GM19025 (cell line): ENCODE data around the gene GP9.
"Not testable (repeated sequence)": the region's sequence is repeated elsewhere in the genome, so short reads cannot be mapped to it uniquely, and the experiment has no call there.

Experiments used
- ATAC-seq: cut with Tn5 transposase; IDR thresholded peaks from one replicate; pipeline ENCODE4 v1.9.1; 2021; ENCODE audit warnings: mild to moderate bottlenecking, low read depth, moderate library complexity; ENCODE audit not compliant: unreplicated experiment

Gene GP9

DNA sequence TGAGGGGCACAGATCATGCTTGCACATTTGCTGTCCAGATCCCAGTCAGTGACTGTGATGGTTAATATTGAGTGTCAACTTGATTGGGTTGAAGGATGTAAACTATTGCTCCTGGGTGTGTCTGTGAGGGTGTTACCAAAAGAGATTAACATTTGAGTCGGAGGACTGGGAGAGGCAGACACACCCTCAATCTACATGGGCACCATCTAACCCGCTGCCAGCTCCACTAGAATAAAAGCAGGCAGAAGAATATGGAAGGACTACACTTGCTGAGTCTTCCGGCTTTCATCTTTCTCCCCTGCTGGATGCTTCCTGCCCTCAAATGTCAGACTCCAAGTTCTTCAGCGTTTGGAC, 5.1 kb downstream of the GP9 start:
- ATAC-seq = no peak

DNA sequence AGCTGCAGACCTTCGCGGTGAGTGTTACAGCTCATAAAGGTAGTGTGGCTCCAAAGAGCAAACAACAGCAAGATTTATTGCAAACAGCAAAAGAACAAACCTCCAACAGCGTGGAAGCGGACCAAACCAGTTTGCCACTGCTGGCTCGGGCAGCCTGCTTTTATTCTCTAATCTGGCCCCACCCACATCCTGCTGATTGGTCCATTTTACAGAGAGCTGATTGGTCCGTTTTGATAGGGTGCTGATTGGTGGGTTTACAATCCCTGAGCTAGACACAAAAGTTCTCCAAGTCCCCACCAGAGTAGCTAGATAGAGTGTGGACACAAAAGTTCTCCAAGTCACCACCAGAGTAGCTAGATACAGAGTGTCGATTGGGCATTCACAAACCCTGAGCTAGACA, 7.1 kb downstream of the GP9 start:
- ATAC-seq = not testable (repeated sequence)

DNA sequence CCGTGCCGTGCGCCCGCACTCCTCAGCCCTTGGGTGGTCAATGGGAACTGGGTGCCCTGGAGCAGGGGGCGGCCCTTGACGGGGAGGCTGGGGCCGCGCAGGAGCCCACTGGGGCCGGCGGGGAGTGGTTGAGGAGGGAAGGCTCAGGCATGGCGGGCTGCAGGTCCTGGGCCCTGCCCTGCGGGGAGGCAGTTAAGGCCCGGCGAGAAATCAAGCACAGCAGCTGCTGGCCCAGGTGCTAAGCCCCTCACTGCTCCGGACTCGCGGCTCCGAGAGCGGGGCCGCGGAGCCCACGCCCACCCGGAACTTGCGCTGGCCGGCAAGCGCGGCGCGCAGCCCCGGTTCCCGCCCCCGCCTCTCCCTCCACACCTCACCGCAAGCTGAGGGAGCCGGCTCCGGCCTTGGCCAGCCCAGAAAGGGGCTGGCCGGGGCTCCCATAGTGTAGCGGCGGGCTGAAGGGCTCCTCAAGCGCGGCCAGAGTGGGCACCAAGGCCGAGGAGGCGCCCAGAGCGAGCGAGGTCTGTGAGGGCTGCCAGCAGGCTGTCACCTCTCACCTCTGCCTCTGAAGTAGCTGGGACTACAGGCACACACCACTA, 7.8 kb downstream of the GP9 start:
- no peak for ATAC-seq

- ATAC-seq = not testable (repeated sequence)
Measured at GRCh38 chr3:129069313-129070085, 8.9 kb downstream of the GP9 start.

DNA sequence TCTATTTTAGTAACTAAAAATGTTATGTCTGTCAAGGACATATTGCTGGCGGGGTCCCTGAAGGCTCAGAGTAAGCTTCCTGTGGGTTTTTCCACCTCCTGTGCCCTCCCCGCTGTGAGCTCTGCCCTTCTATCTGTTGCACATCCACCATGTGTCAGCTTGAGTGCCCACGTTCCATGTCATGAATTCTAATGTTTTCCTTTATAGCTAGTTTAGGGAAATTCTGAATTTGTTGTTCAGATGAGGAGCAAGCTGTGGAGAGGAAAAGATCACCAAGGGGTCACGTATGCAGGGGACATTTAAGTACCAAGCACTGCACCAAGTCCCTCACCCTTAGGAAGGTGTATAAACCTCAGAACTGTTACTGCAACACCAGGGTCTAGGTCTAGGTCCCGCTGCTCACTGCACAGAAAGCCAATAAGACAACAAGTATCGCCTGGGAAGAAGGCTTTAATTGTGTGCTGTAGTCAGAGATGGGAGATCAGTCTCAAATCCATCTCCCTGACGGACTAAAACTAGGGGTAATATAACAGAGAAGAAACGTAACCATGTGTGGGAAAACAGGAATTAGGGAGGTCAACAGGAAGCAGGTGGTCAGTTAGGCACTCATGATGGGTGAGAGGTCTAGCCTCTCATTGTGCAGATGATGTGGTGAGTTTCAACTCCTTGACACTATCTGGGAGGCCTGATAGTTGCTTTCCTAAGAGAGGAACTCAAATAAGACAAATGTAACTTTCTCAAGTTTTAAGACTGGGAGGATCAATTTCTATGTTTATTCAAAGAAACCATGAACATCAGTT, 9.7 kb downstream of the GP9 start:
- no peak for ATAC-seq

GRCh38 chr3:129077222-129077621, 16.6 kb downstream of the GP9 start:
- no peak for ATAC-seq

- ATAC-seq = no peak
Measured at GRCh38 chr3:129078510-129078909, 17.9 kb downstream of the GP9 start.

GRCh38 chr3:129081503-129081902, 20.9 kb downstream of the GP9 start:
- ATAC-seq = no peak

GRCh38 chr3:129082026-129082425, 21.4 kb downstream of the GP9 start:
- ATAC-seq = no peak

GRCh38 chr3:129084501-129084900, 23.9 kb downstream of the GP9 start:
- ATAC-seq = no peak

GRCh38 chr3:129085165-129085715, 24.7 kb downstream of the GP9 start:
- ATAC-seq = no peak

GRCh38 chr3:129085818-129086217, 25.2 kb downstream of the GP9 start:
- no peak for ATAC-seq

DNA sequence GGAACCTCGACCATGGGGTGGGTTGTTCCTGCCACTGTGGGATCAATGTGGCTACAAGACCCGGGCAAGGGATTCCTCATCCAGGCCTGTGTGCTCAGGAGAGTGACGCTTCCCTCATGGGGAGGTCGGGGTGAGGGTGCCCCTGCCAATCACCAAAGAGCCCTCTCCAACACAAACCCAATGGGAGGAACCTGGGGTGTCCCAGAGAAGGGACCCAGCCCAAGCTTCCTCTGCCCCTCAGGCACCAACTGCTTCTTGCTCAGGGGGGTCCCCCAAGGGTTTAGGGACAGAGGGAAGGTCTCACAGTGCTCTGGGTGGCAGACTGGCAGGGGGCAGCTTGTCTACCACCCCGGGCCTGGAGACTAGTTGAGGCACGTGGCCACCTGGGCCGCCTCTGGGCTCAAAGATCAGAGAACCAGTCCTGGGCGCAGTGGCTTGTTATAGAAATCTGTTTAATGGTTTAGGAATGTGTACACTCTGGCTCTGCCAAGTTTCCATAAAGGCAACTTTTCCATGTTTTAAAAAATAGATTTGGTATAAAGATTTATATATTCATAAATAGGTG, 26.6 kb downstream of the GP9 start:
- no peak for ATAC-seq

GRCh38 chr3:129087904-129088303, 27.3 kb downstream of the GP9 start:
- ATAC-seq = not testable (repeated sequence)

DNA sequence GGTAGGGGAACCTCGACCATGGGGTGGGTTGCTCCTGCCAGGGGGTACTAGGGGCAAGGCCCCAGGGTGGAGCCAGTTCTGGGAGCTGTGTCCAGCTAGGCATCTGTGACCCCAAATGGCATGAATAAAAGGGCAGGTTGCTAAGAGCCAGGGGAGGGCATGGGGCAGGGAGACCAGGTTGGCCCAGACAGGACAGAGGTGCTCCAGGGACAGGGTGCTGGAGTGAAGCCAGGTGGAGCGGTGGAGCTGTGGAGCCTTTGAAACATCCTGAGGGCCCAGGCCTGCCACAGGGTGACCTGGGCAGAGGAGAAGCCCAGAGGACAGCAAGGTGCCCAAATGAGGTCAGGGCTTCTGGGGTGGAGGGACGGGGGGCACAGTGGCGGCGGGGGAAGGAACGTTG, 27.7 kb downstream of the GP9 start:
- ATAC-seq = not testable (repeated sequence)

DNA sequence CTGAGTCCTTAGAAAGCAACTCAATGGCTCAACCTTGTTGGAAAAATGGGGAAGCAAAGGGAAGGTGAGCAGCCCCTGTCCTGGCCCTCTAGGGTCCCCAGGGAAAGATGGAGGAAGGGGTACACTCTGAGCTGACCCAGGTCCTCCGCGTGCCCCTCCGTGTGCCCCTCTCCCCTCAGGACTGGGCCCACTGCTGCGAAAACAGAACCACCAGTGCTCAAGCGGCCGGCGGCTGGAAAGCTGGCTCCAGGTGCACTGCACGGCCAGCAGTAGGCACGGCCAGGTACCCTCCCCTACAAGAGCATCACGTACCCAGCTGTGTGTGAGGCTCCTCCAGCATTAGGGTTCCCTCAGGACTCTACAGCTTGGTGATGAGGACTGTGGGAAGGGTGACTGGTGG, 34.7 kb downstream of the GP9 start:
- ATAC-seq = no peak

DNA sequence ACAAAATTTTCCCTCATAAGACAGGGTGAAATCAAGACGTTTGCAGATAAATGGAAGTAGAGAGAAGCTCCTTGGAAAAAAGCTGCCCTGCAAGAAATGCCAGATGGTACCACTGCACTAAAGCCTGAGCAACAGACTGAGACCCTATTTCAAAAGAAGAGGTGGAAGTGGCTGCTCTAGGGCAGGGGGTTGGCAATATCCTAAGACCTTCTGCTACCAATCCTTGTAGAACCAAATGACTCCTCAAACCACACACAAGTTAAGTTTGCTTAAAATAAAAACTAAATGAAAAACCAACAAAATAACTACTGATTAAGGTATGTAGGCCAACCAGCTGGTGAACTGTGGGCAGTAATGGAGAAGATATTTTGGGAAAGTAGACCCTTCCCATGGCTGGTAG, 39.7 kb downstream of the GP9 start:
- no peak for ATAC-seq

DNA sequence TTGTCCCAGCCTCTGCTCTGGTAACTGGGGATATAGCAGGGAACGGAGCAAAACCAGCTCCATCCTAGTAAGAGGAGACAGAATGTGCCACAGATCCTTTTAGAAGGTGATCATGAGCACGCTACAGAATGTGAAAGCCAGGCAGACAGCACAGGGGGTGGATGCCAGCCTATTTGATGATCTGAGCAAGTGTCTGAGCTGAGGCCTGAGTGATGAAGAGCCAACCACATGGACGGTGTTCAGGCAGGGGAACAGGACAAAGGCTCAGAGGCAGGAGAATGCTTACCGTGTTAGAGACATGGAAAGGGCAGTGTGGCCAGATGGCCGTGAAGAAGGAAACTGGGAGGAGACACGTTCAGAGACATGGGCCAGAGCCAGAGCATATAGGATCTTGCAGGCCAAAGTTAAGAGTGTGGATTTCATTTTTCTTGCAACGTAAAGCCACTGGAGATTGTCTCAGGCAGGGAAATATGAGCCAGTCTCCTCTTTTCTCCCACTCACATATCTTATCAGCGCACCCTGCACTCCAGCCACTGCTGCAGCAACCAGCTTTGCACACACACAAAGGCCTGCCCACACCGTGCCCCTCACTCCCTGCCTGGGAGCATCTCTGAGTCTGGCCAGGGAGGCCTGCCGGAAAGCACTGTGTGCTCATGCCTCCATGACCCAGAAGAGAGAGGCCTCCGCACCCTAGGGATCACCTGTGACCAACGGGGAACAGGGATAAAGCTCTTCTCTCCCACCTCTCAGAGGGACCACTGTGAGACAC, 41.0 kb downstream of the GP9 start:
- ATAC-seq = no peak

DNA sequence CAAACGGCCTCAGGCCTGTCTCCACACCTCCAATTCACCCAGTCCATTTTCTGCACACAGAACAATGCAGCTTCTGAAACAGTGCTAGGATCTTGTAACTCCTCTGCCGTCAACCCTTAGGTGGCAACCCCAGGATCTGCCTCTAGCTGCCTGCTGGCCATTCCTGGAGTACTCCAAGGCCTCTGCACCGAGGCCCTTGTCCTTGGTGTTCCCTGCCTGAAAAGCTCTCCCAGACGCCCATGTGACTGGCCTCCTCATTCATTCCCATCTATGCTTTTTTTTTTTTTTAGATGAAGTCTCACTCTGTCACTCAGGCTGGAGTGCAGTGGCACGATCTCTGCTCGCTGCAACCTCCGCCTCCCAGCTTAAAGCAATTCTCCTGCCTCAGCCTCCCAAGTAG, 42.7 kb downstream of the GP9 start:
- no peak for ATAC-seq

GRCh38 chr3:129104051-129104450, 43.5 kb downstream of the GP9 start:
- no peak for ATAC-seq
